HG02588 (cell line): ENCODE measurements around the gene IQGAP3.

ENCODE experiments used
- ATAC-seq: cut with Tn5 transposase; IDR thresholded peaks from one replicate; pipeline ENCODE4 v1.9.1; 2021; ENCODE audit warnings: mild to moderate bottlenecking, moderate library complexity; ENCODE audit not compliant: unreplicated experiment

IQGAP3 gene

DNA sequence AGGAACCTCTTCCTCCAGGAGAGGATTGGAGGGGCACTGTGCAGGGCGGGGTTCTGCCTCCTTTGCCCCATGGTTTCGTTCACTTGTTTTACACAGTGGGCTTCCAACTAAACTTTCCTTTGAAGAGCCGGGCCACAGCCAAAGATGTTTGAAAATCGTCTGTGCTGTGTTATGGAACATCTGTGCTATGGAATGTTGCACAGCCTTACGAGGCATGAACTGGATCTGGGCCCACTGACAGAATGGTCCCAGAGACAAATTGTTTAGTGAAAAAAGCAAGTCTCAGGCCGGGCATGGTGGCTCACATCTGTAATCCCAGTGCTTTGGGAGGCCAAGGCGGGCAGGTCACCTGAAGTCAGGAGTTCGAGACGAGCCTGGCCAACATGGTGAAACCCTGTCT lies 59.2 kb downstream of the IQGAP3 start:
- no peak for ATAC-seq

DNA sequence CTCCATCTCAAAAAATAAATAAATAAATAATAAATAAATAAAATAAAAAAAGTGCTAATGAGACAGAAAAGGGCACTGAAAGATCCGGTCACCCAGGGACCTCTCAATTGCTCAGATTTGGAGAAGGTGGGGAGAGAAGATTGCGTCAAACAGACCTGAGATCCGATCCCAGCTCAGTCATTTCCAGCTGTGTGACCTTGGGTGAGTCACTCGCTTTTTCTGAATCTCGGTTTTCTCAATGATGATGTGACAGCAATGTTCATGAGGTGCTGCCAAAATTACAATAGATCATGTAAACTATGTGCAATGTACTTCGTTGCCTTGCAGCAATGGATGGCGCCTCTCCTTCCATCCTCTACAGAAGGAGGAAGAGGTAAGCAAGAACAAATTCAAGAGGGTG lies 60.7 kb downstream of the IQGAP3 start:
- no peak for ATAC-seq

DNA sequence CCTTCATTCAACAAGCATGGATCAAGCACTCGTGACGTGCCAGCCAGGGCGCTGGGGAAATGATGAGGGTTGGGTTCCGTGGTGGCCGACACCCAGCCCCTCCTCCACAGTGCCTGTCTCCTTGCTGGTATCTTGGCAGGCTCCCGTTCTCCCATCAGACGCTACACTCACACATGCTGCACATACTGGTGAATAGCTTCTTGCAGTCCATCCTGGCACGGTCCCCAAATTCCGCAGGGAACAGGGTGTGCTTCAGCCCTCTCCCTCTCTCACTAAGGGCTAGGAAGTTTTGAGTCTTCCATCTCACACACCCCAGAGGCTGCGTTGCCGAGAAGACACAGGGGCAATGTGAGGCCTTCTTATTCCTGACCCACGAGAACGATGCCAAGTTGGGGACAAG lies 61.7 kb downstream of the IQGAP3 start:
- no peak for ATAC-seq

DNA sequence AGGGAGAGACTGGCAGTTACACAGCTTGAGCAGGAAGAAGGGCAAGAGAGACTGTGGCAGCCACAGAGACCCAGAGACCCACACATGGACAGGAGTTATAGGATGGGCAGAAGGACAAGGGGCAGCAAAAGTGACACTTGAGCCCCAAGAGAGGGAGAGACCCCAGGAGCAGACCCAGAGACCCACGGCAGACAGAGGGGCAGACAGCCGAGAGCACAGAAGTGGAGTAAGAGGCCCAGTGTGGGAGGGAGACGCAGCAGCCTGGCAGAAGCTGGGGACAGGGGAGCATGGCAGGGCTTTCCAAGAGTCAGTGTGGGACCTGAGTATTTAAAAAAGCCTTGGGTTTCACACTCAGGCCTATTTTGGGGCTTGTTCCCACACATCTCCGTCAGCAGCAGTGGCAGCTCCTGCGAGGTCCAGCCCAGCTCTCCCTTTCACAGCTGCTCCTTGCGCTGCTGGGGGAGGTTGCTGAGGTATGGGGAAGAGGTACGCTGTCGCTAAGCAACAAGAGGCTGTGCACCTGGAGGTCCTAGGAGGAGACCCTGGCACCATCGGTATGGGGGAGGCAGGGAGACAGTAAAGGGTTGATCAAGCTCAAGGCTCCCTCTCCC lies 62.8 kb downstream of the IQGAP3 start:
- ATAC-seq, result no peak

DNA sequence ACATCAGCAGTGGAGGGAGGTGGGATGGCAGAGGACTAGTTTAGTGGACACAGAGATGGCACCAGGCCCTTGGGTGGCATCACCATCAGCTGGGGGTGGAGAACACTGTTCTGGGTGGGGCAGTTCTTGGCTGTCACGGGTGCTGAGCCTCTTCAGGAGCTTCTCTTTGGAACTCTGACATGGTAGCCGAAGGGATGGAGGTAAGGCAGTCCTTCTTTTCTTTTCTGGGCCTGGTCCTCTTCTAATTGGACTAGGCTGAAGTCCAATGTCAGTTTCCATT lies 63.5 kb downstream of the IQGAP3 start:
- ATAC-seq, result no peak

DNA sequence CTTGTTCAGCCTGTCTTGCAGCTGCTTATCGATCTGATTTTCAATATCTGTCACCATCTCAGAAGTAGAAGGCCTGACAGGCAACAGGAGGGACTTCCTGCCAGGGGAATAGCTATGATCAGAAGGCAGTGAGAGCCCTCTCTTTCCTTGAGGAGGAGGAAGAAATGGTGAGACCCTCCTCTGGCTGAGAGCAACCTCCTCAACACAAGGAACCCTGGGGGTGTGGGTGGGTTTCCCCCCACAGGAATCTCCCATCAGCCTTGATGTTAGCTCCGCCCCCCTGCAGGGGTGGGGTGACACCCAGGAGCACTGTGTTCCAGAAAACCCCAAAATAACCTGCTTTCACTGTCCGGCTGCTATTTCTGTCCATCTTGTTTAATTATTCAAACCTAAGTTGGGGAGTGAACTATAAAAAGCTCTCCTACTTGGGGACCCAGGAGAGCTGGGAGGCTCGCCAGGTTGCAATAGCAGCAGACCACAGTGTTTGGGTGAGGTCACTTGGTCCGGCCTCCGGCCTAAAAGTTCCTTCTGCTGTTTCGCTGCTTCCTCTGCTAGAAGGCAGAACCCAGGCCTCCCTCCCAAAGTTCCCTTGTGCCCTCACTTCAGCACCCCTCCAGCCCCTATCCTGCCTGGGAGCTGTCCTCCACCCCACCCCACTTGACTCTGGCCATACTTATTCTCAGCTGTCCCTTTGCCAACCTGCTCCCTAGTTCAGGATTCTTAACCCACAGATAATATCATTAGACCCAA lies 64.0 kb downstream of the IQGAP3 start:
- ATAC-seq, result no peak

DNA sequence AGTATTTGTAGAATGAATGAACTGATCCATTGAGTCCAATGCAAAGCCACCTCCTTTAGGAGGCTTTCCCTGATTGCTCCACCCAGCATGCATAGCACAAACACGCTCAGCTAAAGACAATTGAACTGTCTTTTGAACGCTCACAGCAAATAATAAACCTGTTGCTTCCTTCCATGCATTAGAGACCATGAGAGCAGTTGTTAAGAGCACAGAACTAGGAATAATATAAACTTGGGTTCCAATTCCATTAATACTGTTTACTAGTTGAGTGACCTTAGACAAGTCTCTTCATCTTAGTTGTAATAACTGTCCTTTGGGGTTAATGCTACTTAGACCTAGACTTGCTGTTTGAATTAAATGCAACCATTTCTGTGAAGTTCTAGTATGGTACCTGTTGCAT lies 65.9 kb downstream of the IQGAP3 start:
- no peak for ATAC-seq

DNA sequence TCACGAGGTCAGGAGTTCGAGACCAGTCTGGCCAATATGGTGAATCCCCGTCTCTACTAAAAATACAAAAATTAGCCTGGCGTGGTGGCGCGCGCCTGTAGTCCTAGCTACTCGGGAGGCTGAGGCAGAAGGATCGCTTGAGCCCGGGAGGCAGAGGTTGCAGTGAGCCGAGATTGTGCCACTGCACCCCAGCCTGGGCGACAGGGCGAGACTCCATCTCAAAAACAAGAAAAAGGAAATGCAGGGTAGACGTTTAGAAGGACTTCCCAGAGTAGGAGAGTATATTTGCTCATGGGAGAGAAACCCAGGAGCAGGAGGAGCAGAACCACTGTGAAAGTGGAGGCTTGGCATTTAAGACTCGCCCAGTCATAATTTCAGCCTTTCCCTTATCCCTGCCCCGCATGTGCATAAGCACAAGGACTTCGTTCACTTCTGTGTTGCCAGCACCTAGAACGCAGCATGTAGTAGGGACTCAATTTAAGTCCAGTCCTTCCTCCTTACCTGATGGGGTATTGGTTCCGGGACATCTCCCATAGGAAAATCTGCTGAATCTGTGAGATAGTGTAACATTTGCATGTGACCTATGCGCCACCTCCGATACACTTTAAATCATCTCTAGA lies 66.6 kb downstream of the IQGAP3 start:
- ATAC-seq, result no peak

DNA sequence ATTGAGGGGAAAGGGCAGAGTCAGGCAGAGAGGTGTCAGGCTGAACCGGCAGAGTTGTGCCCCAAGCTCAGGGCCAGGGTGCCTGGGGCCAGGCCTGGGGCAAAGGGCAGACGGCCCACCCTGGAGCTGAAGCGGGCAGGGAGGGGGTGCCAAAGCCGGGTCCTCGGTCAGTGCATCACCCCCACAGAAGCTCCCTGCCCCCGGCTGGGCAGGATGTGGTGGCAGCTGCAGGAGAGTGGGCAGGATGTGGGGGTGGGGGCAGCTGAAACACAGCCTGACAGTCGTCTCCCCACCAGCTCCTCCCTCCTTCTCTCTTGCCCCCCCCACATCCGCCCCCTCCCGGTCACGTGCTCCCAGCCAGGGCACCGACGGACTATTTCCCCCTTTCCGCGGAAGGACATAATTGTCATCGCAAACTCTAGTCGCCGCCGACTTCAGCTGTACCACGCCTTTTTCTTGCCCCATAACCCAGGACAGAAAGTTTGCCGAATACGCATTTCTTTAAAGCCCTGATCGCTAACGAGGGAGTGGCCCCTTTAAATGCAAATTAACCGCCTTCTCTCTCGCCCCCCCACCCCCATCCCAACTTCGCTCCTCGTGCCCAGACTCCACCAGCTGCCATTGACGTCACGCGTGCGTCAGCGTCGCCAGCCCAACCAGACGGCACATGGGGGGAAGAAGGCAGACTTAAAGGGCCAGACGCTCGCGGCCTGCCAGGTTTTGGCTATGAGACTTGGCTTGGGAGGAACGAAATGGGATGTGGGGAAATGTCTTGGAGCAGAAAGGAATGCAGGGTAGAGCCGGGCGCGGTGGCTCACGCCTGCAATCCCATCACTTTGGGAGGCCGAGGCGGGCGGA lies 67.3 kb downstream of the IQGAP3 start:
- peak; percentile 40 for ATAC-seq

DNA sequence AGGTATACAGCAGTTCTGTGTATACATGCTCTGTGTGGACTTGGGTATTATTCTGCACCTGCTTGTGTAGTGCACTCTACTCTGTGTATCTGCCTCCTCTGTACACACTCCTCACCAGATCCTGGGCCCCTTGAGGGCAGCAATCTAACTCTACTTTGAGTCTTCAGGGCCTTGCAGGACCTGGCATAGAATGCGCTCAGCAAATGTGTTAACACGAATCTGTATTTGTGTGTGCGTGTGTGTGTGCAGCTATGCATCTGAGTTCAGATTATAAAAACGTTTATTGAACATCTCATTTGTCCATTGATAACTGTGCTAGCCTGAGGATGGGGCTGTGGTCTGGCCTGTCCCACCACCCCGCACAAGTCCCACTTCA lies 67.9 kb downstream of the IQGAP3 start:
- no peak for ATAC-seq

DNA sequence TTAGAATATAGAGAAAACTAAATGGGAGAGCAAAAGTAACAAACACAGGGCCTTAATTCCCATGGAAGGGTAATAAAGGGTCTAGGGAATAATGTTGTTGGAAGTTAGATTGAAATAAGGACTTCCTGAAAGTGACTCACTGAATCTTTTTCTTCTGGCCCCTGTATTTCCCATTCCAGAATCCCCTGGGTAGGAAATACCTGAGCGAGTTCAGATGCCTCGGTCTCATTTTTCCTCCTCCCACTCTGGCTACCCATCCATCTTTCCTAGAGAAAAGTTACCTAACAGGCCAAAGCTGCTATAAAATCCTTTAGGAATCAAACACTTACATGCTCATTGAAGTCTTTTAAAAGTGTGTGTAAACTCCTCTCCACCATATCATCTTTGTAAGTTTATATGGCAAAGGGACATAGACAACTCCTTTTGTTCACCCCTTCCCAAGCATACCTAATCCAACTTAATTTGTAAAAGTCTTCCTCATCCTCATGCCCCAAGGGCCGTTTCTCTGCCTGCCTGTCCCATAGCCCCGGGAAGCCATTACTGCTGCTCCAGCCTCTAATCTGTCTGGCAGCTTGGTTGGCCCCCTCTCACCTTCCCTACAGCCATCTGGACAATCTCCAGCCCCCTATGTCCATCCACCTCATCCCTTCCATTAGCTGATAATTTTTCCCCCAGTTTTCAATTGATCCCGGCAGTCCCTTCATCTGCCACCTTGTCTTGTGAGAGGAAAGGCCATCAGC lies 68.5 kb downstream of the IQGAP3 start:
- no peak for ATAC-seq

DNA sequence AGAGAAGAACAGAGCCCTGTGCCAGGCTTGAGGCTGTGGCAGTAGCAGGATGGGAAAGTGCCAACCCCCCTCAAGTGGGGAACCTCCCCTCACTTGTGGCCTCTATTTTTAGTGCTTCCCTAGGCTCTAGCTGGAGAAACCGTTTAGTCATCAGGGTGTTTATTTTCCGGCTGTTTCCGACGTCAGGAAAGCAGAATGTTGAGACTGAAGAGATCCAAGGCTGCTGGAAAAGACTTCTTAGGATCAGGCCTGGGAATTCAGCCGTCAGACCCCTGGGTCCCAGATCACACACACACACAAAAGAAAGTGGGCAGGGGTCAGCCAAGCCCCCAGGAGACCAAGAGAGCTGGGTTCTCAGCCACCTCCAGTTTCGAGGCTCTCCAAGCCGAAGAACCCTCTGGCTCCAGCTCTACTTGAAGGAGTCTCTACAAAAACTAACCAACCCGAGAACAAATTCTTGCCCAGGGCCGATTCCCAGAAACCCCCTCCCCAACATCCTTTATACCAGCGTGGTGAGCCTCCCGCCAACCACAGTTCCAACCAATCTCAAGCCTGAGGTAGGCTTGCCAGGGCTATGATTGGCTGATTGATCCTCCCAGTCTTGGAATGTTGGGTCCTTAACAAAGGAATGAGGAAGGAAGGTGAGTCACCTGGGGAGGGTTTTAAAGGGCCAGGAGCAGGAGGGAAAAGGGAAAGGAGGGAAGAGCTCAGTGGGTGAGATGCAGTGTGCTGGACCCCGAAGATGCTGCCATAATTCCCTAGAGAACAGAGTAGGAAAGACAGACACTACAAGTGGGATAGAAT lies 69.3 kb downstream of the IQGAP3 start:
- no peak for ATAC-seq

DNA sequence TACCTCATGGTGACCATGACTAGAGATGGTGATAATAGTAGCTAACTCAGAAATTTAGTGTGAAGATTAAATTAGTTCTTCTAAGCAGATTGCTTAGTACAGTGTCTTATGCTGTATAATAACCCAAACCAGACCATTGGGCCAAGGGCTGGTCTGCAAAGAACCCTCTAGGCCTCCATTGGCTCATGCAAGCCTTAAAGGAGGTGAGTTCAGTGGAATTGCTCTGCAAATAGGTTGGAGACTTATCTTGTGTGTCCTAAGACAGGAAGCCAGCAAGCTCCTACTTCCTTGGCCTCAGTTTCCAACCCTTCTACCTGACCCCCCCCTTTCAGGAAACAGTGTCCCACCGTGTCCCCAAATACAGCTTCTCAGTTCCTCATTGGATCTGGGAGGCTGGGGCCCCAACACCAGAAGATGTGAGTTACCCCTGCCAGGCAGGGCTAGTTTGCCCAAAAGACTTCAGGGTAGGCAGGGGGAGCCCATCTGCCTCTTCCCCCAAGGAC lies 69.9 kb downstream of the IQGAP3 start:
- no peak for ATAC-seq

DNA sequence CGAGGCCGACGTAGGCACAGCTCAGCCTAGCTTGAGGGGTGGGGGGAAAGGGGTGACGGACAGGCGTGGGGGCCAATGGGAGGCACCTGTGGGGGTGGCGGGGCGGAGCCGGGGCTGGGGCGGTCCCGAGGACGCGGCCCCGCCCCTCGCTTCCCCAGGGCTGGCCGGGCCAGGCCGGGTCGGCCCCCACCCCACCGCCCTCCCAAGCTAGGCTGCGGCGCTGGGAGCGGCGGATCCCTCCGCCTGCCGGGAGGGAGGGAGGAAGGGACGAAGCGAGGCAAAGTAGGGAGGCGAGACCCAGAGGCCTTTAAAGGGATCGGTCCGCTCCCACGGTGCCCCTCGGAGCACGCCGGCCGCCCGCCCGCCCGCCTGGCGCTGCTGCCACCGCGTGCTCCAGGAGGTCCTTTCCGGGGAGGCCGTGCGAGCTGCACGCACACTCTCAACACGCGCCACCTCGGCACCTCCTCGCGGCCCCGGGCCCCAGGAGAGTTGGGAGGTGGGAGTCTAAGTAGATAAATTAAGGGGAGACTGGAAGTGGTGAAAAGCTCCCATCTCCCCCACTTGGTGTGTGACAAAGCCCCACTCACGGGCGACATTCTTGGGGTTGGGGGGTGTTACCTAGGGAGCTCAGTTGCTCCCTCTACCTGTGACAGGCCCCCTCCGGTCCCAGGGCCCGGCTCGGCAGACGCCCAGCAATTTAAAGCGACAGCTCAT lies 71.4 kb downstream of the IQGAP3 start:
- peak; percentile 44 for ATAC-seq

DNA sequence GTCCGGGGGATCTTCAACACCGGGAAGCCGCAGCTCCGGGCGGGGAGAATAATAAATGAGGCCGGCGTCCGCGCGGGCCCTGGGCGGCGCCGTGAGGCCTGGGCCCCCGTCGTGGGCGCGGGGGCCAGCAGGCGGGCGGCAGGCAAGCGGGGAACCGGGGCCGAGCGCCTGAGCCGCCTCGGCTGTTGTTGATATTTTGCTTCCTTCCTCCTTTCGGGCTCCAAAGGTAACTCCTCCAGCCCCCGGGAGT lies 71.9 kb downstream of the IQGAP3 start, which contains the start of gene MEF2D:
Gene MEF2D (minus strand): TSS at position 233 of the 250 bp plus-strand sequence. CDS start 17,483 bp downstream, outside the sequence.
- peak; percentile 0 for ATAC-seq

DNA sequence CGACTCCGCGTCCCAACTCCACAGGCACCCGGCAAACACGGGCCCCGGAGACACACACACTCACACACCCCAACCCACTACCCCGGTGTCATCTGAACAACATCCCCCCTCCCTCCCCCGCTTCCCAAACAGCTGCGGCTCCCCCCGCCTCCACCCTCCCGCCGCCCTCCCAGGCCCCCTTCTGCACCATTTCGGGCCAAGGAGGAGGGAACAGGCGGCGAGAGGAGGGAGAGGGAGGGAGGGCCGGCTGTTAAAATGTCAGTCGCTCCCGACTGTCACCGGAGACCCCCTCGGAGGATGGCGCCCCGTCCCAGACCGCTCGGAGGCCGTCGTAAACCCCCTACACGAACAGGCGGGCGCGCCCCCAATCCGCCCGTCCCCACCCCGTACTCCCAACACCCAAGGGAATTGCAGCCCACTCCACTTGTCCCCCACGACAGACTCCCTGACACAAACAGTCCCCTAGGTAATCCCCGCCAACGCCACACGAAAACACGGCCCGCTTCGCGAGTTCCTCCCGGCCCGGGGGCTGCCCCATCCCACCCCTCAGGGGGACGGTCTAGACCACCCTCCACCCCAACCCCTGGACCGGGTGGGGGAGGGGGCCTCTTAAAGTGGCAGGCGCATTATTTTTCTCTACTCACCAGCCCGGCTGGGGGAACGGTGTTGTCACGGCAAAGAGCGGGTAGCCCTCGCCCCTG lies 72.4 kb downstream of the IQGAP3 start:
- peak; percentile 7 for ATAC-seq

DNA sequence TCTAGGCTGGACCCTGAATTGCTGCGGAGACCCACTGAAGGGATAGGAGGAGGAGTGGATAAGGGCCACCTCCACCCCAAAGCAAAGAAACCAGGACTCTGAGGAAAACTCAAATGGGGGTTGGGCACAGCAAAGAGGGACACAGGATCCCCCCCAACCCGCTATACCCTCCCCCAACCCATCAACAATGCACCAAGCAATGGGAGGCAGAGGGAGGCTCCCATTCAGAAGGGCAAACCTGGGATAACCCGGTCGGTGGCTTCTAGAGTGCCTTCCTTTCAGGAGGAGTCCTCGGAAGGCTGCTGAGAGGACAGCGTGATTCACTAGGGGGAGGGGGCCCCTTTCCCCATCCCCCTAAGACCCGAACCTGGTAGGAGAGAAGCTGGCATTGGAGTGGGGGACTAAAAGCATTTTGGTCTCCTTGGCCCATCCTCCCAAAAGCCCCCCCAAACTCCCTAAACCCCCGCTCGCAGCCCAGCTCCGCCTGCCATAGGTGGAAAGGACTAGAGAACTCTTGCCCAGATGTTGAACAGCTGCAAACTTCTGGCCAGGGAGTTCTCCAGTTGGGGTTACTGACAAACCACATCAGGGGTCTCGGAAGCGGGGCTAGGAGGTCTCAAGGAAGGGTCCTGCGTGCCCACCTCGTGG lies 73.0 kb downstream of the IQGAP3 start:
- ATAC-seq, result no peak

DNA sequence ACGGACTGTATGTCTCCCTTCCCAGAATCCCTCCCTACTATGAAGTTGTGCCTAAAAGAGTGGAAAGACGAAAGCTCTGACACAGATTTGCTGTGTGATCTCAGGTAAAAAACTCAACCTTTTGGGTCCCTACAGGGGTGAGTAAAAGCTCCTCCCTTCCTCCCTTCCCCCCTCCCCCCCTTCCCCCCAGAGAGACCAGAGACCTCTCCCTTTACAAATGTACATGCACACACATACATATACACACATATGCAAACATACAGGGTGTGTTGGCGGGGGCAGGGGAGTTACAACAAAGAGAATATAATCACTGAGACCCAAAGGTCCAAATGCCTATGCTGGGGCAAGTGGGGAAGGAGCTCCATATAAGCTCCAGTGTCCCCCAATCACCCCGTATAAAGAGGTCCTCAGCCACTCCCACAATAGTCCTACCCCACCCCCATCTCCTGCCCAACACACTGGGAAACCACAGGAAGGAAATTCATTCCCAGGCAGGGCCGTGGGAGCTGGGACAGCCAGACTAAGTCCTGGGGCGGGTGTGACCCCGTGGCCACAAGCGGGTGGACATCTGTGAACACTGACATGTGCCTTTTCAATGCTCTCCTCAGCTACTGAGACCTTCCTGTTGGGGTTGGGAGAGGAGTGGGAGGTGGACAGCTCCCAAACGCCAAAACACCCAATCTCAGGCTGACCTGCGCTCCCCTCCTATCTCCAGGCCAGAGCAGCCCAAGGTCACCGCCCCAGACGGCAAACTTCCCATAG lies 73.8 kb downstream of the IQGAP3 start:
- ATAC-seq, result no peak
